Measurements from ENCODE around the gene GOLGA7B.

DNA sequence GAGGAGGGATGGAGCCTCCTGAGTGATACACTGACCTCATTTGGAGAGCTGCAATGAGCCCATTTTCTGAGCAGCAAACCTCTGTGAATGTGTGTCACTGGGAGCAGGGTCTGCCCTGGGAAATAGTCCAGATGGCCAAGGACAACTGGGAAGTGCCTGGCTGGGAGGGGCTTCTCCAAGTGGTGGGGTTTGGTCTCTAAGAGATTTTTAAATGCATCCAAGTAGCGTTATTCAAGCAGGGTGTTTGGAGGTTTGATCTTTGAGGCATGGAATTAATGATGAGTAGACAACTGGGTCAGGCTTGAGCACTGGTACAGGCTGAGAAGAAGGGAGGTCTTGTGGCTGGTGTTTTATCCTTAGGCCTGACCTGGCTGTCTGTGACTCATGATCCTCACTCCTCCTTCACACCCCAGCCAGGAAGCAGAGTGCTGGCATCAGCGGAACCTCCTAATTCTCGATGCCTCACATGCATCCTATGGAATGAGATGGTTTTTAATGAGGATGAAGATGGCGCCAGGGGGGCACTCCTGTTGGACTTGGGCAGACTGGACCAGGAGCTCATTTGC is 3.3 kb downstream of the GOLGA7B start:
- TF ChIP-seq ILK (tag; IDR thresholded peaks at IDR 0.05; ENCODE audit: borderline replicate concordance, low read depth) (no peak), ZBTB8A (IDR thresholded peaks at IDR 0.05; ENCODE audit: partially characterized antibody) (no peak)
- TF ChIP-seq, protein P1, sequence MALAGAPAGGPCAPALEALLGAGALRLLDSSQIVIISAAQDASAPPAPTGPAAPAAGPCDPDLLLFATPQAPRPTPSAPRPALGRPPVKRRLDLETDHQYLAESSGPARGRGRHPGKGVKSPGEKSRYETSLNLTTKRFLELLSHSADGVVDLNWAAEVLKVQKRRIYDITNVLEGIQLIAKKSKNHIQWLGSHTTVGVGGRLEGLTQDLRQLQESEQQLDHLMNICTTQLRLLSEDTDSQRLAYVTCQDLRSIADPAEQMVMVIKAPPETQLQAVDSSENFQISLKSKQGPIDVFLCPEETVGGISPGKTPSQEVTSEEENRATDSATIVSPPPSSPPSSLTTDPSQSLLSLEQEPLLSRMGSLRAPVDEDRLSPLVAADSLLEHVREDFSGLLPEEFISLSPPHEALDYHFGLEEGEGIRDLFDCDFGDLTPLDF (CRISPR knock-in tag; IDR thresholded peaks at IDR 0.05) = no peak

All from K562 (cell line).